K562 (cell line): ENCODE results near the gene ENTPD5. TPM values are rescaled to one million over a fixed set of nuclear protein-coding genes. Genes with fewer than 3 reads are reported as not detected.

Experiments
- ARHGAP35 ChIP-seq: fragments of 450-650 bp; IDR thresholded peaks from 2 replicates; pipeline ENCODE4 v1.6.1; 2018; ENCODE audit not compliant: partially characterized antibody
- BCOR ChIP-seq: fragments of 450-650 bp; IDR thresholded peaks from 2 replicates; pipeline ENCODE4 v1.6.1; 2016
- ELF1 ChIP-seq: fragments of 200-800 bp; sonication (Bioruptor generic); IDR thresholded peaks from 2 replicates; pipeline ENCODE4 v1.6.1; 2016; ENCODE audit warnings: missing genetic modification characterization, missing compliant biosample characterization
- ELF2 ChIP-seq: fragments of 250-450 bp; sonication (Bioruptor Pico); IDR thresholded peaks from 2 replicates; pipeline ENCODE4 v1.5.0; 2021; ENCODE audit warnings: mild to moderate bottlenecking
- HIVEP1 ChIP-seq: fragments of 250-450 bp; sonication (Bioruptor Pico); IDR thresholded peaks from 2 replicates; pipeline ENCODE4 v1.4.0; 2020; ENCODE audit warnings: mild to moderate bottlenecking
- KDM4B ChIP-seq, 2 experiments: fragments of 450-650 bp in 1 of 2; sonication (generic) in 1 of 2; IDR thresholded peaks; 2 replicates each; pipeline ENCODE4 v1.6.1; 2016 to 2017; ENCODE audit warnings: borderline replicate concordance in 2 of 2, antibody characterized with exemption in 1 of 2, low read depth in 1 of 2, mild to moderate bottlenecking in 1 of 2
- KHSRP ChIP-seq: fragments of 450-650 bp; IDR thresholded peaks from 2 replicates; pipeline ENCODE4 v1.6.1; 2017
- MBD2 ChIP-seq: sonication (generic); IDR thresholded peaks from 2 replicates; pipeline ENCODE4 v1.6.1; 2016; ENCODE audit warnings: low read depth, borderline replicate concordance
- POLR2H ChIP-seq: IDR thresholded peaks from 2 replicates; pipeline ENCODE4 v1.6.1; 2016; ENCODE audit warnings: missing genetic modification characterization, low read depth, mild to moderate bottlenecking, control low read depth, missing compliant biosample characterization, moderate library complexity
- RAD51 ChIP-seq: fragments of 450-650 bp; IDR thresholded peaks from 2 replicates; pipeline ENCODE4 v1.7.1; 2016; ENCODE audit warnings: low read depth, mild to moderate bottlenecking, borderline replicate concordance
- SLC30A9 ChIP-seq: fragments of 250-450 bp; sonication (Bioruptor Pico); IDR thresholded peaks from 2 replicates; pipeline ENCODE4 v1.8.0; 2022; ENCODE audit warnings: mild to moderate bottlenecking, moderate library complexity
- TCFL5 ChIP-seq: fragments of 250-450 bp; sonication (Bioruptor Pico); conservative IDR thresholded peaks from 2 replicates; pipeline ENCODE4 v1.6.1; 2021; ENCODE audit warnings: mild to moderate bottlenecking, moderate library complexity, matching md5 sums
- ZNF431 ChIP-seq: sonication (generic); formaldehyde crosslinking; IDR thresholded peaks from 2 replicates; pipeline ENCODE4 v1.8.0; 2022; ENCODE audit warnings: mild to moderate bottlenecking, missing genetic modification reagents
- ZNF444 ChIP-seq: fragments of 250-450 bp; sonication (Bioruptor Pico); IDR thresholded peaks from 2 replicates; pipeline ENCODE4 v1.4.0; 2020; ENCODE audit warnings: mild to moderate bottlenecking, moderate library complexity
- ZNF445 ChIP-seq: fragments of 250-450 bp; sonication (Bioruptor Pico); IDR thresholded peaks from 2 replicates; pipeline ENCODE4 v1.4.0; 2020; ENCODE audit warnings: low read depth, mild to moderate bottlenecking, moderate library complexity
- ZNF79 ChIP-seq: fragments of 250-450 bp; sonication (Bioruptor Pico); IDR thresholded peaks from 2 replicates; pipeline ENCODE4 v1.4.0; 2020; ENCODE audit warnings: low read depth, mild to moderate bottlenecking, moderate library complexity
- ZSCAN32 ChIP-seq: fragments of 450-650 bp; formaldehyde crosslinking; IDR thresholded peaks from 2 replicates; pipeline ENCODE4 v1.4.0; 2020; ENCODE audit warnings: mild to moderate bottlenecking, moderate library complexity
- polyA plus RNA-seq, 8 experiments: library from polyadenylated mRNA; depleted of rRNA in 4 of 8; stranded (reverse) in 5 of 8; unstranded in 3 of 8; fragments of >200 nt; fragmentation: Nextera tagmentation in 2 of 8; fragmentation: Illumina TruSeq in 1 of 8; extraction: Ambion mirVana in 2 of 8; extraction: Trizol in 1 of 8; gene quantifications; 2 replicates each; pipeline versions ENCODE4 v1.2.1 to v1.2.3, GENCODE V29; 2011 to 2014; ENCODE audit warnings: inconsistent platforms in 1 of 8, missing spikeins in 1 of 8
- total RNA-seq, 7 experiments: library from RNA; depleted of rRNA in 6 of 7; stranded (reverse); fragments of >200 nt in 6 of 7; fragmentation: Illumina TruSeq in 2 of 7; extraction: Trizol in 2 of 7; gene quantifications; 2 replicates each; pipeline versions ENCODE4 v1.2.1 to v1.2.3, GENCODE V29; 2011 to 2021; ENCODE audit warnings: low replicate concordance in 1 of 7
- TF ChIP-seq, protein P1 (sequence below): fragments of 450-650 bp; formaldehyde crosslinking; IDR thresholded peaks from 2 replicates; pipeline ENCODE4 v1.4.0; 2020; ENCODE audit warnings: mild to moderate bottlenecking, mixed read lengths
- TF ChIP-seq, protein P2 (sequence below): fragments of 250-450 bp; sonication (Bioruptor Pico); IDR thresholded peaks from 2 replicates; pipeline ENCODE4 v1.8.0; 2022; ENCODE audit warnings: inconsistent platforms
- TF ChIP-seq, protein P3 (sequence below): sonication (generic); formaldehyde crosslinking; IDR thresholded peaks from 2 replicates; pipeline ENCODE4 v1.8.1; 2022; ENCODE audit warnings: missing genetic modification reagents
- TF ChIP-seq, protein P4 (sequence below): sonication (generic); formaldehyde crosslinking; IDR thresholded peaks from 2 replicates; pipeline ENCODE4 v1.8.0; 2023; ENCODE audit warnings: mild to moderate bottlenecking, missing genetic modification reagents
- TF ChIP-seq, protein P5 (sequence below): sonication (generic); formaldehyde crosslinking; IDR thresholded peaks from 2 replicates; pipeline ENCODE4 v1.8.0; 2022; ENCODE audit warnings: mild to moderate bottlenecking, missing genetic modification reagents

ENTPD5 gene
- total and polyA plus RNA-seq, 9 of the 15 experiments (the other 6 are each of a cell fraction or from before 2014, with no cell fraction given), result 2.7 to 15.3 (median 10.3) TPM

DNA sequence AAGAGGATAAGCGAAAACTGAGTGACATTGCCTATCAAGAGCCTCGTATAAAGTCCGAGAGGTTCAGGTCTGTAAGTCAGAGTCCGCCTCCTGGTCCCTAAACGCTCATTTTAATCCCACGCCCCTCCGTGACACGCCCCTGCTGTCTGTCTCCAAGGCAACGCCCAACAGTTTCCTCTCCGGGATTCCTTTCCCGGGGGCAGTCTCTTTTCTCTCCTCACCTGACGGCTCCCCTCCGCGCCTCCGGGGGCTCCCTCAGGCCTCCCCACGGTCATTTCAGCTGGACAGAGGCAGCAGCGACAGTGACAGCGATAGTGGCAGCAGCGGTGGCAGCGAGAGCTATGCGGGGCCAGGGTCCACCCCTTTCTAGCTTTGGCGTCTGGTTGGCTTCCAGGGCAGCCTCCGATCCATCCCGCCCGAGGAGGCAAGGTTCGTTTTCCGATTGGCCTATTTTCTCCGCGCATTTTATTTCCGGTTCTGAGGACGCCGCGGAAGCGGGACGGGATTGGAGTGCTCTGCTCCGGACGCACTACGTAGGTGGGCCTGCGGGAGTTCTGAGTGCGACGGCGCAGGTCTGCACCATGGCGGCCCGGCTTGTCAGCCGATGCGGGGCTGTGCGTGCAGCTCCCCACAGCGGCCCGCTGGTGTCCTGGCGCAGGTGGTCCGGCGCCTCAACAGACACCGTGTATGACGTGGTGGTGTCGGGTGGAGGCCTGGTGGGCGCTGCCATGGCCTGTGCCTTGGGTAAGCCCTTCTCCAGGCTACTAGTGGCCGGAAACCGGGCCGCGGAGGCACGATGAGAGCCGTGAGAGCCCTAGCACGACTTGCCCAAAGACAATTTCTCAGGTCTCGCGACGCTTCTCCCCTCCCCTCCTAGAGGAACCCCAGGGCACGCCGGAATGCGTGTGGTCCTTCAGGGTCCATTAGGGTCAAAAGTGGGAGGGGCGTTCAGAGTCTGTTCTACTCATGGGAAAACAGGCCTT lies 69.0 kb downstream of the ENTPD5 start, which contains the start of the genes COQ6 and FAM161B (continued):
- TF ChIP-seq, protein P1, sequence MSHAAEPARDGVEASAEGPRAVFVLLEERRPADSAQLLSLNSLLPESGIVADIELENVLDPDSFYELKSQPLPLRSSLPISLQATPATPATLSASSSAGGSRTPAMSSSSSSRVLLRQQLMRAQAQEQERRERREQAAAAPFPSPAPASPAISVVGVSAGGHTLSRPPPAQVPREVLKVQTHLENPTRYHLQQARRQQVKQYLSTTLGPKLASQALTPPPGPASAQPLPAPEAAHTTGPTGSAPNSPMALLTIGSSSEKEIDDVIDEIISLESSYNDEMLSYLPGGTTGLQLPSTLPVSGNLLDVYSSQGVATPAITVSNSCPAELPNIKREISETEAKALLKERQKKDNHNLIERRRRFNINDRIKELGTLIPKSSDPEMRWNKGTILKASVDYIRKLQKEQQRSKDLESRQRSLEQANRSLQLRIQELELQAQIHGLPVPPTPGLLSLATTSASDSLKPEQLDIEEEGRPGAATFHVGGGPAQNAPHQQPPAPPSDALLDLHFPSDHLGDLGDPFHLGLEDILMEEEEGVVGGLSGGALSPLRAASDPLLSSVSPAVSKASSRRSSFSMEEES (CRISPR knock-in tag), result no peak
- no peak for TF ChIP-seq BCOR
- TF ChIP-seq ZSCAN32, result no peak
- no peak for TF ChIP-seq ARHGAP35
- TF ChIP-seq, protein P2, sequence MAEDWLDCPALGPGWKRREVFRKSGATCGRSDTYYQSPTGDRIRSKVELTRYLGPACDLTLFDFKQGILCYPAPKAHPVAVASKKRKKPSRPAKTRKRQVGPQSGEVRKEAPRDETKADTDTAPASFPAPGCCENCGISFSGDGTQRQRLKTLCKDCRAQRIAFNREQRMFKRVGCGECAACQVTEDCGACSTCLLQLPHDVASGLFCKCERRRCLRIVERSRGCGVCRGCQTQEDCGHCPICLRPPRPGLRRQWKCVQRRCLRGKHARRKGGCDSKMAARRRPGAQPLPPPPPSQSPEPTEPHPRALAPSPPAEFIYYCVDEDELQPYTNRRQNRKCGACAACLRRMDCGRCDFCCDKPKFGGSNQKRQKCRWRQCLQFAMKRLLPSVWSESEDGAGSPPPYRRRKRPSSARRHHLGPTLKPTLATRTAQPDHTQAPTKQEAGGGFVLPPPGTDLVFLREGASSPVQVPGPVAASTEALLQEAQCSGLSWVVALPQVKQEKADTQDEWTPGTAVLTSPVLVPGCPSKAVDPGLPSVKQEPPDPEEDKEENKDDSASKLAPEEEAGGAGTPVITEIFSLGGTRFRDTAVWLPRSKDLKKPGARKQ (CRISPR knock-in tag), result no peak
- TF ChIP-seq POLR2H (tag), result peak; percentile 65; the same call in 1 of the 2 replicates
- TF ChIP-seq HIVEP1 (CRISPR knock-in tag), result no peak
- TF ChIP-seq MBD2, result no peak; the same call in 1 of the 2 replicates
- TF ChIP-seq ZNF79 (CRISPR knock-in tag), result no peak
- TF ChIP-seq ELF2 (CRISPR knock-in tag), result no peak
- TF ChIP-seq ELF1 (tag), result peak; percentile 65; the same call in 1 of the 2 replicates
- peak in 1 of 2 experiments; percentile 73; a peak in 1 of 4 replicates for TF ChIP-seq KDM4B (IDR thresholded peaks at IDR 0.05; ENCODE audit: borderline replicate concordance in 2 of 2, low read depth in 1 of 2)
- no peak for TF ChIP-seq RAD51
- TF ChIP-seq, protein P3, sequence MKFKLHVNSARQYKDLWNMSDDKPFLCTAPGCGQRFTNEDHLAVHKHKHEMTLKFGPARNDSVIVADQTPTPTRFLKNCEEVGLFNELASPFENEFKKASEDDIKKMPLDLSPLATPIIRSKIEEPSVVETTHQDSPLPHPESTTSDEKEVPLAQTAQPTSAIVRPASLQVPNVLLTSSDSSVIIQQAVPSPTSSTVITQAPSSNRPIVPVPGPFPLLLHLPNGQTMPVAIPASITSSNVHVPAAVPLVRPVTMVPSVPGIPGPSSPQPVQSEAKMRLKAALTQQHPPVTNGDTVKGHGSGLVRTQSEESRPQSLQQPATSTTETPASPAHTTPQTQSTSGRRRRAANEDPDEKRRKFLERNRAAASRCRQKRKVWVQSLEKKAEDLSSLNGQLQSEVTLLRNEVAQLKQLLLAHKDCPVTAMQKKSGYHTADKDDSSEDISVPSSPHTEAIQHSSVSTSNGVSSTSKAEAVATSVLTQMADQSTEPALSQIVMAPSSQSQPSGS, result no peak
- TF ChIP-seq ZNF444 (CRISPR knock-in tag), result no peak
- TF ChIP-seq, protein P4, sequence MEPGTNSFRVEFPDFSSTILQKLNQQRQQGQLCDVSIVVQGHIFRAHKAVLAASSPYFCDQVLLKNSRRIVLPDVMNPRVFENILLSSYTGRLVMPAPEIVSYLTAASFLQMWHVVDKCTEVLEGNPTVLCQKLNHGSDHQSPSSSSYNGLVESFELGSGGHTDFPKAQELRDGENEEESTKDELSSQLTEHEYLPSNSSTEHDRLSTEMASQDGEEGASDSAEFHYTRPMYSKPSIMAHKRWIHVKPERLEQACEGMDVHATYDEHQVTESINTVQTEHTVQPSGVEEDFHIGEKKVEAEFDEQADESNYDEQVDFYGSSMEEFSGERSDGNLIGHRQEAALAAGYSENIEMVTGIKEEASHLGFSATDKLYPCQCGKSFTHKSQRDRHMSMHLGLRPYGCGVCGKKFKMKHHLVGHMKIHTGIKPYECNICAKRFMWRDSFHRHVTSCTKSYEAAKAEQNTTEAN (CRISPR knock-in tag), result no peak
- TF ChIP-seq SLC30A9 (CRISPR knock-in tag), result no peak
- TF ChIP-seq KHSRP, result no peak
- no peak for TF ChIP-seq TCFL5 (CRISPR knock-in tag)
- TF ChIP-seq ZNF431 (CRISPR knock-in tag), result no peak
- TF ChIP-seq, protein P5, sequence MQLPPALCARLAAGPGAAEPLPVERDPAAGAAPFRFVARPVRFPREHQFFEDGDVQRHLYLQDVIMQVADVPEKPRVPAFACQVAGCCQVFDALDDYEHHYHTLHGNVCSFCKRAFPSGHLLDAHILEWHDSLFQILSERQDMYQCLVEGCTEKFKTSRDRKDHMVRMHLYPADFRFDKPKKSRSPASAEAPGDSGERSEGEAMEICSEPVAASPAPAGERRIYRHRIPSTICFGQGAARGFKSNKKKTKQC (CRISPR knock-in tag), result no peak
- TF ChIP-seq ZNF445, result no peak
